ENCODE measurements around the gene ITLN1.
A peak's percentile ranks its signal among the peaks of the same experiment; 100 is the strongest.

Gene ITLN1

DNA sequence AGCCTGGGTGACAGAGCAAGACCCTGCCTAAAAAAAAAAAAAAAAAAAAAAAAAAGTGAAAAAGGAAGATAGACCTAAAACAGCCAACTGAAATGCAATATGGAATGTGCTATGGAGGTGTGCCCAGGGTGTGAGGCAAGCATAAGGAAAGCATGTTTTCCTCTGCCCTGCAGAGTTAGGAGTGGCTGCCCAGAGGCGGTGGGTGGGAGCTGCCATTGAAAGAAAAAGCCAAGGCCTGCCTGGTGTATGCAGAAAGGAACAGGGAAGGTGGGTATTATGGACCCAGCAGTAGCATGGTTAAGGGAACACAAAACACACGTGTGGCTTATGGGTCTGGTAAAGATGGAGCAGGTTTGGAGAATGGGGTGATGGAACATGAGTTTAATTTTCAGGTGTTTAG is 31.2 kb downstream of the ITLN1 start:
- no peak for DNase-seq

- no peak for DNase-seq
Observed at GRCh38 chr1:160853014-160853413, 32.0 kb downstream of the ITLN1 start.

DNA sequence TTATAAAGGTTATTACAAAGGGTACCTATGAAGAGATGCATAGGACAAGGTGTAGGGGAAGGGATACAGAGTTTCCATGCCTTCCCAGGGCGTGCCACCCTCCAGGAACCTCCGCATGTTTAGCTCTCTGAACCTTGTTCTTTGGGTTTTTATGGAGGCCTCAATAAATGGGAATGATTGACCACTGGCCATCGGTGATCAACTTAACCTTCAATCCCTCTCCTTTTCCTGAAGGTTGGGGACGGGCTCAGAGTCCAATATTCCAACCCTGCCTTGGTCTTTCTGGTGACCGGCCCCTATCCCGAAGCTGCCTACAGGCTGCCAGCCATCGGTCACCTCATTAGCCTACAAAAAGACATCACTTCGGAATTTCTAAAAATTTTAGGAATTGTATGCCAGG is 34.0 kb downstream of the ITLN1 start:
- DNase-seq, result no peak

DNA sequence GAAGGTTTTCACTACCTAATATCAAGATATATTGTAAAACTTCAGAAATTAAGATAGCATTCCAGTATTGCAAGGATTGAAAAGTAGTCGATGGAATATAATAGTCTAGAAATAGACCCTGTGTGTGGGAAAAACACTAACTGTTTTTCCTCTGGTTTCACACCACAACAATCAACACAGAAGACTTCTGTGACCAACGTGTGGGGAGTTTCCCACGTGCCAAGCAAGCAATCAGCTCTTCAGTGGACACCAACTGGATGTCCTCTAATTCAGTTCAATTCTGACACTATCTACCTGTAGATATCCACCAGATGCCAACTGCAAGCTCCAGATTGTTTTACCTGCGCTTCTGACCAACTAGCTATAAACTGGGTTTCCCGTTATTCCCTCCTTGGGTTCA is 34.4 kb downstream of the ITLN1 start:
- no peak for DNase-seq

GRCh38 chr1:160846281-160846680 is 38.7 kb downstream of the ITLN1 start:
- no peak for DNase-seq

DNA sequence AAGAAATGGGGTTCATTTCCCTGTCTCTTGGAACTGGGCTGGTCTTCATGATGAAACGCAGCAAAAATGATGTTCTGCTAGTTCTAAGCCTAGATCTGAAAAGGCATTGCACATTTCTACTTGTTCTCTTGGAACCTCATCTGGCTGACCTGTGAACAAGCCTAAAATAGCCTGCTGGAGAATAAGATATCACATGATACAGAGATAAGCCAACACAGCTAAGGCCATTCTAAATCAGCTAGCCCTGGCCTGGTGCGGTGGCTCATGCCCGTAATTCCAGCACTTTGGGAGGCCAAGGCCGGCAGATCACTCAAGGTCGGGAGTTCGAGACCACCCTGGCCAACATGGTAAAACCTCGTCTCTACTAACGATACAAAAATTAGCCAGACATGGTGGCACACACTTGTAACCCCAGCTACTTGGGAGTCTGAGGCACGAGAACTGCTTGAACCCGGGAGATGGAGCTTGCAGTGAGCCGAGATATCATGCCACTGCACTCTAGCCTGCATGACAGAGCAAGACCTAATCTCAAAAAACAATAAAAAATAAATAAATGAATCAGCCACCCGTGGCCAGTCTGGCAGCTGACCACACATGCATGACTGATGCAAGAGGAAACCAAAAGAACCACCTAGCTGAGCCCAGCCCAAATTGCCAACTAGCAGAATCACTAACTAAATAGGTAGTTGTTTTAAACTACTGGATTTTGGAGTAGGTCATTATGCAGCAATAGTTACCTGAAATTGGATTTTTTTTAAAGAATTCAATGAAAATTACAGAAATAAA is 40.3 kb downstream of the ITLN1 start:
- DNase-seq, result no peak

GRCh38 chr1:160841079-160841478 is 43.9 kb downstream of the ITLN1 start:
- DNase-seq, result no peak

DNA sequence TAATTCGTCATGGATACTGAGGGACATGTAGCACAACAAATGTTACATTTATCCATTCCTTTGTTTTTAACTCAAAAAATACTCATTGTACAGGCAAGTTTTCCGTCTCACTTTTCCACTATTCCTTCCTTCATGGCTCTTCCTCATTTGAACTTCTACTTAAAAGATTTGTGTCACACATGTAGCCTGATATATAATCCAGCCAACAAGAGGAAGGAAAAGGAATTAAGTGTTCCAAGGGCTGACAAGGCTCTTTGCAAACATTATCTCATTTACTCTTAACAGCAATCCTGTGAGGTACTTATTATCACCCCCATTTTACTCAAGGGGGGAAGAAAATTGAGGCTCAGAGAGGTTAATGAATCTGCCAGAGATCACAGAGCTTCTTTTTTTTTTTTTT is 45.2 kb downstream of the ITLN1 start:
- DNase-seq, result no peak

- DNase-seq, result no peak
Observed at GRCh38 chr1:160838888-160839287, 46.1 kb downstream of the ITLN1 start.

DNA sequence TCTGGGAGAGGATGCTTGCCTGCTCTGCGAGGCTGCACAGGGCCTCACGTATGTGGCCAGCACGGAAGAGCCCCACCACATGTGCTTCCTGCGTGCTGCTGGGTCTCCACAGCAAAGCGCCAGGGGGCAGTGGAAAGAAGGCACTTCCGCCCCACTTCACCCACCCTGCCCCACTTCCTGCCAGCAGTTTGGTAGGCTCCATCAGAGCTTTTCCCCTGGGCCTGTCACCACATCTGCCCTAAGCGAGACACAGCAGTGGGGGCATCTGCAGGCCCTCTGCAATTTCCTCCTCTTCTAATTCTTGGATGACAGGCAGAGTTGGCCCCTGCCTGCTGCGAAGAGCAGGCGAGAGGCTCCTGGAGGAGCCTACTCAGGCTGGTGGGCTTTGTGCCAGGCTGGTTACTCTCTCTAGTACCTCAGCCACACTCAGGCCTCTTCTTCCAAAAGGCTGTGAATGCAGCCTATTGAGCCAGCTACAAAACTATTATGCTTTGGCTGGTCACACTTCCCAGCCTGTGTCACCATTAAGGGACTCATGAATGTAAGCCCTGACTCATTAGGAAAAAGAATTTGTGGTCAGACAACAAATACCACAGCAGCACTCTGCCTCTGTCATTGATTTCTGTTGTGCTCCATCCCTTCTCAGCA is 47.3 kb downstream of the ITLN1 start:
- peak; percentile 29 for DNase-seq

DNA sequence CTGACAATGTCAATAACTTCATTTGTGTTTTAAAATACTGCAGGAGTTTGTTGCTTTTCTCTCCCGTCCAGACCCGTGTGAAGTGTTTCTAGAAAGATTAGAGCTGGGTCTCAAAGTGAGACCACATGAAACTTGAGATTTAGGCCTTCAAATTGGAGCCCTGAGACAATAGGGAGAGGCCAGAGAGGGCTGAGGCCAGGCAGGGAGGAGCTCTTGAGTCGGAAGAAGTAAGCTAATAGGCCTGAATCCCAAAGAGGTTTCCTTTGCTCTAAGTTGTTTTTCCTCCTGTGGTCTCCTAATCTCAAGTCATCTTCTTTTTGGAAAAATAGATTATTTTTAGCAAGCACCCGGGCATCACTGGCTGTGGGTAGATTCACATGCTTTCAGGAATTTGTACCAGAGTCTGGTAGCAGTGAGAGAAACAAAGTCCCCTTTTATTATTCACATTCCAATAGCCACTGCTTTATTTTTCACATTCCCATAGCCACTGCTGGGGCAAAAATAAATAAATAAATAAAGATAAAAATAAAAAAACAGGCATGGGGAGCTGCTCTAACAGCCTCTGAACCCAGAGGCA is 47.9 kb downstream of the ITLN1 start:
- DNase-seq, result no peak

GRCh38 chr1:160836561-160836960 is 48.4 kb downstream of the ITLN1 start:
- no peak for DNase-seq

DNA sequence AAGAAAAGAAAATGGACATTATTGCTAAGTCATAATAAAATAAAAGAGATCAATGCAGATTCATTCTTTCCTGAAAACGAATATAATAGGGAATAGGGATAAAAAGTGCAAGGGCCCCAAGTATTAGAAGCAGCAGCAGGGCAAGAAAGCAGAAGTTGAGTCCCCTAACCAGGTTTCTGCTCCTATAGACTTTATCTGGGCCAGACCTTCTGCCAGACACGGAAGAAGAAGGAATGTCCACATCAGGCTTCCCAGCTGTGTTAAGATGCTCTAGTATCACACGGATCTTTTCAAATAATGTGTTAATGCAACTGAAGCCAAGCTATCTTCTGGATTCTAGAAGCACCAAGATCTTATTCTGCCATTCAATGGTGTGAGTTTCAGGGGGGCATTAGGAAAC is 49.2 kb downstream of the ITLN1 start:
- no peak for DNase-seq

- no peak for DNase-seq
Observed at GRCh38 chr1:160834945-160835565, 49.9 kb downstream of the ITLN1 start.

DNA sequence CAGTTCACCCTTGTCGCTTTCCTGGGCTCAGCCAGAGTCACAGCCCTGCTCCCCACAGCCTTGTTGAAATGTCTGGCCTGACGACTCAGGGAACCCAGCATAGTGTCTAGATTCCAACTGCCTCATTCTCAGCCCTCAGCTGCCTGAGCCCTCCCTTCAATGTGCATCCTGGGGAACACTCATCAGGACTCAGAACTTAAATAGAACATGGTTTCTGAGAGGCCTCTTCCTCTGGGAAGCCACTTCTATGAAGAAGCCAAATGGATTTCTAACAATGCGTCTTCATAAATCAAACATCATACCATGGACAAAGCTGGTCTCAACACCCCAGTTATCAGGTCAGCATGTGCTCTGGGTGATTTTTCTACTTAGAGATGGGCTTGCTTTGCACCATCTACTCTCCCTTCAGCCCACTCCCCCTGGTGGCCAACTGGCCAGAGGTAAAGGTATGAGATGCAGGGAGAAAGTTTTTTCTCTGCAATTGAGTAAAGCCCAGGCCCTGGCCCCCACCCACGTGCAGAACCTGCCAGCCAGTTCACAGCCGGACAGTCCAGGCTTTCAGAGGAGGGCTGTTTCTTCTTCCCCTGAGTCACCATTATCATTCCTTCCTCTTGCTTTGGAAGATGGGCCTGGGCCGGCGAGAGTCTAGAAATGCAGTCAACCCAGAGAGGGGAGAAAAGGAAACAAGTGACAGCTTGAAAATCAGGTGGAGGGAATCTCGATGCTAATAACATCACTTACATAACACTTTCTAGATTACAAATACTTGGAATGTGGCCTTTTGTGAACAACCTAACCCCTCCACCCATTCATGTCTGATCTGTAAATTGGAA is 54.4 kb downstream of the ITLN1 start:
- peak; percentile 29 for DNase-seq

- DNase-seq, result no peak
Observed at GRCh38 chr1:160829766-160830165, 55.2 kb downstream of the ITLN1 start.

- DNase-seq, result peak; percentile 17
Observed at GRCh38 chr1:160827418-160827817, 57.6 kb downstream of the ITLN1 start.

- peak; percentile 38 for DNase-seq
Observed at GRCh38 chr1:160826546-160826945, 58.4 kb downstream of the ITLN1 start.
